ENCODE results near the gene SLC35D1. TPM values are rescaled to one million over a fixed set of nuclear protein-coding genes. Genes with fewer than 3 reads are reported as not detected.

Gene SLC35D1
- total and polyA plus RNA-seq, 4 donors = 22.9 to 100 (median 29.5) TPM

DNA sequence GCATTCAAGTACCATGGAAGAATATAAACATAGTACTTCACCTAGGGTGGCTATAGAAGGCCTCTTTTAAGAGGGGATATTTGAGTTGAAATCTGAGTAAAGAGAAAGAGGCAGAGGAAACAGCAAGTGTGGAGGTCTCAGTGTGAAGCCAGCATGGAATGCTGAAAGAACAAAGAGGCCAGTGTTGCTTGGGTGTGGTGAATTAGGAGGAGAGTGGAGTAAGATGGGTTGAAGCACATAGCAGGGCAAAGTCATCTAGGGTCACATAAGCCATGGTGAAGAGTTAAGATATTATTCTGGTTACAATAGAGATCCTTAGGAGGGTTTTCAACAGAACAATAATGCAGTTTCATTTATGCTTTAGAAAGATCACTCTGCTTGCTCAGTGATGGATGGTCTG, 43.4 kb upstream of the SLC35D1 start:
- no peak overlapping the region for H3K4me3 ChIP-seq (ENCODE audit: low read depth in 1 of 3, low read length in 3 of 3)
- no peaks in the 10 kb centered on the region for H3K9me3 ChIP-seq (ENCODE audit: control insufficient read depth in 4 of 4, low read length in 3 of 4)
- TF ChIP-seq GABPA (IDR thresholded peaks at IDR 0.05 in 1 of 2, conservative IDR thresholded peaks at IDR 0.05 in 1 of 2) (no peak), HNF4G (IDR thresholded peaks at IDR 0.05) (no peak), RAD21 (IDR thresholded peaks at IDR 0.05) (no peak), TAF1 (conservative IDR thresholded peaks at IDR 0.05) (no peak), YY1 (IDR thresholded peaks at IDR 0.05) (no peak), SP1 (IDR thresholded peaks at IDR 0.05) (no peak), FOXA2 (IDR thresholded peaks at IDR 0.05) (no peak), NR2F2 (IDR thresholded peaks at IDR 0.05) (no peak), FOXA1 (IDR thresholded peaks at IDR 0.05) (no peak), EGR1 (IDR thresholded peaks at IDR 0.05; ENCODE audit: low read depth in 2 of 2) (no peak), RXRA (IDR thresholded peaks at IDR 0.05) (no peak), JUND (IDR thresholded peaks at IDR 0.05) (no peak)
- TF ChIP-seq, protein P1, sequence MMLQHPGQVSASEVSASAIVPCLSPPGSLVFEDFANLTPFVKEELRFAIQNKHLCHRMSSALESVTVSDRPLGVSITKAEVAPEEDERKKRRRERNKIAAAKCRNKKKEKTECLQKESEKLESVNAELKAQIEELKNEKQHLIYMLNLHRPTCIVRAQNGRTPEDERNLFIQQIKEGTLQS (IDR thresholded peaks at IDR 0.05) = no peak
- TF ChIP-seq, protein P2, sequence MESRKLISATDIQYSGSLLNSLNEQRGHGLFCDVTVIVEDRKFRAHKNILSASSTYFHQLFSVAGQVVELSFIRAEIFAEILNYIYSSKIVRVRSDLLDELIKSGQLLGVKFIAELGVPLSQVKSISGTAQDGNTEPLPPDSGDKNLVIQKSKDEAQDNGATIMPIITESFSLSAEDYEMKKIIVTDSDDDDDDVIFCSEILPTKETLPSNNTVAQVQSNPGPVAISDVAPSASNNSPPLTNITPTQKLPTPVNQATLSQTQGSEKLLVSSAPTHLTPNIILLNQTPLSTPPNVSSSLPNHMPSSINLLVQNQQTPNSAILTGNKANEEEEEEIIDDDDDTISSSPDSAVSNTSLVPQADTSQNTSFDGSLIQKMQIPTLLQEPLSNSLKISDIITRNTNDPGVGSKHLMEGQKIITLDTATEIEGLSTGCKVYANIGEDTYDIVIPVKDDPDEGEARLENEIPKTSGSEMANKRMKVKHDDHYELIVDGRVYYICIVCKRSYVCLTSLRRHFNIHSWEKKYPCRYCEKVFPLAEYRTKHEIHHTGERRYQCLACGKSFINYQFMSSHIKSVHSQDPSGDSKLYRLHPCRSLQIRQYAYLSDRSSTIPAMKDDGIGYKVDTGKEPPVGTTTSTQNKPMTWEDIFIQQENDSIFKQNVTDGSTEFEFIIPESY (IDR thresholded peaks at IDR 0.05) = no peak
- TF ChIP-seq, protein P3, sequence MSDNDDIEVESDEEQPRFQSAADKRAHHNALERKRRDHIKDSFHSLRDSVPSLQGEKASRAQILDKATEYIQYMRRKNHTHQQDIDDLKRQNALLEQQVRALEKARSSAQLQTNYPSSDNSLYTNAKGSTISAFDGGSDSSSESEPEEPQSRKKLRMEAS (IDR thresholded peaks at IDR 0.05) = no peak
- TF ChIP-seq, protein P4, sequence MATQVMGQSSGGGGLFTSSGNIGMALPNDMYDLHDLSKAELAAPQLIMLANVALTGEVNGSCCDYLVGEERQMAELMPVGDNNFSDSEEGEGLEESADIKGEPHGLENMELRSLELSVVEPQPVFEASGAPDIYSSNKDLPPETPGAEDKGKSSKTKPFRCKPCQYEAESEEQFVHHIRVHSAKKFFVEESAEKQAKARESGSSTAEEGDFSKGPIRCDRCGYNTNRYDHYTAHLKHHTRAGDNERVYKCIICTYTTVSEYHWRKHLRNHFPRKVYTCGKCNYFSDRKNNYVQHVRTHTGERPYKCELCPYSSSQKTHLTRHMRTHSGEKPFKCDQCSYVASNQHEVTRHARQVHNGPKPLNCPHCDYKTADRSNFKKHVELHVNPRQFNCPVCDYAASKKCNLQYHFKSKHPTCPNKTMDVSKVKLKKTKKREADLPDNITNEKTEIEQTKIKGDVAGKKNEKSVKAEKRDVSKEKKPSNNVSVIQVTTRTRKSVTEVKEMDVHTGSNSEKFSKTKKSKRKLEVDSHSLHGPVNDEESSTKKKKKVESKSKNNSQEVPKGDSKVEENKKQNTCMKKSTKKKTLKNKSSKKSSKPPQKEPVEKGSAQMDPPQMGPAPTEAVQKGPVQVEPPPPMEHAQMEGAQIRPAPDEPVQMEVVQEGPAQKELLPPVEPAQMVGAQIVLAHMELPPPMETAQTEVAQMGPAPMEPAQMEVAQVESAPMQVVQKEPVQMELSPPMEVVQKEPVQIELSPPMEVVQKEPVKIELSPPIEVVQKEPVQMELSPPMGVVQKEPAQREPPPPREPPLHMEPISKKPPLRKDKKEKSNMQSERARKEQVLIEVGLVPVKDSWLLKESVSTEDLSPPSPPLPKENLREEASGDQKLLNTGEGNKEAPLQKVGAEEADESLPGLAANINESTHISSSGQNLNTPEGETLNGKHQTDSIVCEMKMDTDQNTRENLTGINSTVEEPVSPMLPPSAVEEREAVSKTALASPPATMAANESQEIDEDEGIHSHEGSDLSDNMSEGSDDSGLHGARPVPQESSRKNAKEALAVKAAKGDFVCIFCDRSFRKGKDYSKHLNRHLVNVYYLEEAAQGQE (IDR thresholded peaks at IDR 0.05) = no peak
- no peaks in the 10 kb centered on the region for H3K4me1 ChIP-seq (ENCODE audit: control insufficient read depth in 4 of 4, insufficient read depth in 4 of 4, low read length in 3 of 4)
- H3K9ac ChIP-seq (ENCODE audit: low read depth in 1 of 2, low read length in 2 of 2) = no peak overlapping the region
- no peaks in the 10 kb centered on the region for H3K27me3 ChIP-seq (ENCODE audit: control insufficient read depth in 4 of 4, insufficient read depth in 4 of 4, low read length in 3 of 4)
- DNase-seq (ENCODE audit: low spot score) = no peak
- H3K36me3 ChIP-seq (ENCODE audit: control insufficient read depth in 4 of 4, insufficient read depth in 3 of 4, low read depth in 1 of 4, low read length in 3 of 4) = no peaks in the 10 kb centered on the region
- H3K27ac ChIP-seq (ENCODE audit: low read depth in 1 of 2, low read length in 2 of 2) = no peak overlapping the region

DNA sequence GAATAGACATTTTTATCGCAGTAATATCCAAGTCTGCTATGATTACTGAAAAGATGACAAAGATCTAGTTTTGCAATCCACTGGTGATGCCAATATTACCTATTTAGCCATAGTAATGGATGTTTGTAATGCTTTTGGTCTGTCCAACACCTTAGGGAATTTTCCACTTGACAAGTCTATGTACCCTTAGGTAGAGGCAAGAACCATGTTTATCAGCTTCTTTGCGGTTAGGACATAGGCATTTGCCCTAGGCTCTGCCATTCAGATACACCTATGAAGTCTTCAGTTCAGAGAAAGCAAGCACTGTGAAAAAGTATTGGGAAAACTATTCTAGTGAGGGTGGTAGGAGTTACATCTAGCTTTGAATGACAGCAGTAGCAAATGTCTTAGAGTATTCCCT, 40.2 kb upstream of the SLC35D1 start:
- 94% methylated on average over 2 of the region's 2 CpGs for WGBS
- no peak for TF ChIP-seq RAD21 (IDR thresholded peaks at IDR 0.05)
- TF ChIP-seq, protein P4 (IDR thresholded peaks at IDR 0.05) = no peak
- TF ChIP-seq RXRA (IDR thresholded peaks at IDR 0.05) = no peak

More for the DNA sequence above, 40.2 kb upstream of the SLC35D1 start:
- no peak overlapping the region for H3K4me3 ChIP-seq (ENCODE audit: low read depth in 1 of 3, low read length in 3 of 3)
- H3K9ac ChIP-seq (ENCODE audit: low read depth in 1 of 2, low read length in 2 of 2) = no peak overlapping the region
- H3K36me3 ChIP-seq (ENCODE audit: control insufficient read depth in 4 of 4, insufficient read depth in 3 of 4, low read depth in 1 of 4, low read length in 3 of 4) = no peaks in the 10 kb centered on the region
- no peak for DNase-seq (ENCODE audit: low spot score)
- no peaks in the 10 kb centered on the region for H3K4me1 ChIP-seq (ENCODE audit: control insufficient read depth in 4 of 4, insufficient read depth in 4 of 4, low read length in 3 of 4)
- no peak overlapping the region for H3K27ac ChIP-seq (ENCODE audit: low read depth in 1 of 2, low read length in 2 of 2)
- H3K9me3 ChIP-seq (ENCODE audit: control insufficient read depth in 4 of 4, low read length in 3 of 4) = peaks cover 0 to 2% (median 0%) of the 10 kb centered on the region in 4 donors
- no peaks in the 10 kb centered on the region for H3K27me3 ChIP-seq (ENCODE audit: control insufficient read depth in 4 of 4, insufficient read depth in 4 of 4, low read length in 3 of 4)

Data from liver (tissue), 9 donors.